Activated gamma-delta T cell treated with anti-CD3 and anti-CD28 coated beads, Interleukin-2, amount 50 U/mL, for 16 hours (primary cell): ENCODE measurements around the gene SLFN12.
"Not testable (repeated sequence)": the region's sequence is repeated elsewhere in the genome, so short reads cannot be mapped to it uniquely, and the experiment has no call there.

Experiments used
- DNase-seq: peaks from one replicate; pipeline ENCODE4 v3.0.0-alpha.2; 2020; ENCODE audit warnings: low read depth

The SLFN12 gene

DNA sequence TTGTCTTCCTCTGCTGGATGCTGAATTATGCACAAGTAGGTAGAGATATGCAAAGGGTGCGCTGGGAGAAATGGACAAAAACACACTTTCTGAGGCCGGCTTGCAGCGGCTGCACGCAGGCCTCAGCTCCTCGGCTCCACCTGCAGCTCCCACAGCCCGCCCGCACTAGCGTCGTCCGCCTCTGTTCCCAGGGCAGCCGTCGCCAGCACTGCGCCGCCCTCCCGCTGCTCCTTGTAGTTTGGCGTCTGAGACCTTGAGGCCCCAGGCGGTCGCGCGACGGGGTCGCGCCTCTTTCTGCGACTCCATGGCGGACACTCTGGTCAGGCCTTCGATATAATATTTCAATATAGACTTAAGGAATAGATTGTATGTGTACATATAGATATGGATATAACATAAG, 24.8 kb downstream of the SLFN12 start:
- no peak for DNase-seq

DNA sequence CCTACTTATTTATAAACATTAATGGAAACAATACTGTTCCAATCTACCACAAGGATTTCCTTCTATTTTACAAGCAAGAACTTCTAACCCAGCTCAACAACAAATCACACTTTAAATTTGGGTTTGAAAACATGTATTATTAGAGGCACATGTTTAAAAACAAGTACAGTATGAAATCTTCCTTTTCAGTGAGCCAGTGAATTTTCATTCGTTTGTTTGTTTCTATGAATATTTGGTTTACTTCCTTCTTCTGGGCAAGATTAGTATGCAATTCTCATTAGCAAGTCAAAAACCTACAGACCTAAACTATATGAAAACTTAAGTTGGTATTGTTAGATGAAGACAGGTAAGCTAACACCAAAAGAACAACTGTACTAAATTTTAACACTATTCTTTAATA, 25.7 kb downstream of the SLFN12 start:
- DNase-seq = no peak

DNA sequence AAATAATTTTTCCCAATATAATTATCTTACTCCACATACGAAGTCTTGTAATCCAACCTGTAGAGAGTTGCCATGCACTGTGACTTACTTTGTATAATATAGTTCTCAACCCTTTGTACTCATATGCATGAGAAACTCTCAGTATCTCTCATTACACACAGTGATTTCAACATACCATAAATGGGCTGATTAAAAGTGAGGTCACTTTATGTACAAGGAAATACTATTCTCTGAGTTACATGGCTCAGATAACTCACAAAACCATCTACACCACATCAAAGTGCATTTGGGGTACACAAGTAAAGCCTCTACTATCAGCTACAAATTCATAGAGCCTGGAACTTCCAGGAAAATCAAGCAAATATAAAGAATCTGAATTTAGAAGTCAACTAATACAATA, 27.9 kb downstream of the SLFN12 start:
- DNase-seq = no peak

DNA sequence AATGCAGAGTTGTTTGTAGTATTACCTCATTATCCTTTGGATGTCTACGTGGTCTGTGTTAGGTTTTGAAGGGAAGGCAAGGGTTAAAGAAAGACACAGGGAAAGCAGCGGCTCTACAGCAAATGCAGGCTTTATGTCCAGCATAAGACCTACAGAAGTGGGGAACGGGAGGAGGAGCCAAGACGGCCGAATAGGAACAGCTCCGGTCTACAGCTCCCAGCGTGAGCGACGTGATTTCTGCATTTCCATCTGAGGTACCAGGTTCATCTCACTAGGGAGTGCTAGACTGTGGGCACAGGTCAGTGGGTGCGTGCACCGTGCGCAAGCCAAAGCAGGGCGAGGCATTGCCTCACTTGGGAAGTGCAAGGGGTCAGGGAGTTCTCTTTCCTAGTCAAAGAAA, 38.5 kb downstream of the SLFN12 start:
- DNase-seq = not testable (repeated sequence)

- DNase-seq = no peak
Observed at GRCh38 chr17:35390663-35391062, 41.6 kb downstream of the SLFN12 start.

DNA sequence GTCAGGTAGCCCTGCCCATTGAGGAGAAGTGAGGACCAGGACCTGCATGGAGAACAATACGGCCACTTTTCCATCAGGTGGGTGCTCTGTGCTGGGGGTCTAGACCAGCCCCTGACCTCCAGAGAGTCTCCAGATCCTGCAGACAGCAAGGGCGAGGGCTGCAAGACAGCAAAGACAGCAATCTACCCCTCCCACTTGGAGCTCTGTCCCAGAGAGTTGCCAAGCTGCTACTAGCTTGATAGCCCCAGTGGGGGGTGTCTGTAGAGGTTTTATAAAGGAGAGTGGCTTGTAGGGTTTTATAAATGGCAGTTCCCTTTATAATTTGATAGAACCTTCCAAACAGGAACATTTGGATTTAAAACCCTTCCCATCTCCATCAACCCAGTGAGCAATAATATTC, 42.1 kb downstream of the SLFN12 start:
- no peak for DNase-seq

DNA sequence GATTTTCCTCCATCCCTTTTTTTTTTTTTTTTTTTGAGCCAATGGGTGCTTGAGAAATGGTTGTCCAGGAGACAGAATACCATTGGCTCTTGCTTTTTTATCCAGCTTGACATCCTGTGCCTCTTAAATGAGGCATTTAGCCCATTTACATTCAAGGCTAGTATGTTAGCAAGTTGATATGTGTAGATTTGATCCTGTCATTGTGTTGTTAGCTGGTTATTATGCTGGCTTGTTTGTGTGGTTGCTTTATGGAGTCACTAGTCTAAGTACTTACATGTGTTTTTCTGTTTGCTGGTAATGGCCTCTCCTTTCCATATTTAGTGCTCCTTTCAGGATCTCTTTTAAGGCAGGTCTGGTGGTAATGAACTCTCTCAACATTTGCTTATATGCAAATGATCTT, 44.8 kb downstream of the SLFN12 start:
- no peak for DNase-seq

- DNase-seq = no peak
Observed at GRCh38 chr17:35377706-35378105, 54.6 kb downstream of the SLFN12 start.

- DNase-seq = no peak
Observed at GRCh38 chr17:35377068-35377467, 55.2 kb downstream of the SLFN12 start.

GRCh38 chr17:35376245-35376644, 56.1 kb downstream of the SLFN12 start:
- DNase-seq = no peak

DNA sequence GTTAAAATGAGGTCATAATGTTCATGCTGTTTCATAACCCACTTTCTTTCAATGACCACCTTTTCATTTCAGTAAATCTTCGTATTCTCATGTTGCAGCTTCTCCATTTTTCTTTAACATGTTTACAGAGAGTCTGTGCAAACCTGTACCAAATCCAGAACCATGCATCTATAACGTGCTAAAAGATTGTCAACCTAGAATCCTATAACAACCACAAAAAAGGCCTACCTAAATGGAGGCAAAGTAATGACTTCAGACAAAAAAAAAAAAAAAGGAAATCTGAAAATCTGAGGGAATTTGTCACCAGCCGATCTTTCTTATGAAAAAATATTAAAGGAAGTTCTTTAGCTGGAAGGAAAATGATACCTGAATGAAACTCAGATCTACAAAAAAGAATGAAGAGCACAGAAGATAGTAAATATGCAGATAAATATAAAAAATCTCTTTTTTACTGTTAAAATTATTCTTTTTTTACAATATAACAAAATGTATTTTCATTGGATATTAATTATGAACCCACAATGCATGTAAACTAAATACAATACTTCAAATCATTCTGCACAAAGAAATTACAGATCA, 57.4 kb downstream of the SLFN12 start:
- DNase-seq = no peak

DNA sequence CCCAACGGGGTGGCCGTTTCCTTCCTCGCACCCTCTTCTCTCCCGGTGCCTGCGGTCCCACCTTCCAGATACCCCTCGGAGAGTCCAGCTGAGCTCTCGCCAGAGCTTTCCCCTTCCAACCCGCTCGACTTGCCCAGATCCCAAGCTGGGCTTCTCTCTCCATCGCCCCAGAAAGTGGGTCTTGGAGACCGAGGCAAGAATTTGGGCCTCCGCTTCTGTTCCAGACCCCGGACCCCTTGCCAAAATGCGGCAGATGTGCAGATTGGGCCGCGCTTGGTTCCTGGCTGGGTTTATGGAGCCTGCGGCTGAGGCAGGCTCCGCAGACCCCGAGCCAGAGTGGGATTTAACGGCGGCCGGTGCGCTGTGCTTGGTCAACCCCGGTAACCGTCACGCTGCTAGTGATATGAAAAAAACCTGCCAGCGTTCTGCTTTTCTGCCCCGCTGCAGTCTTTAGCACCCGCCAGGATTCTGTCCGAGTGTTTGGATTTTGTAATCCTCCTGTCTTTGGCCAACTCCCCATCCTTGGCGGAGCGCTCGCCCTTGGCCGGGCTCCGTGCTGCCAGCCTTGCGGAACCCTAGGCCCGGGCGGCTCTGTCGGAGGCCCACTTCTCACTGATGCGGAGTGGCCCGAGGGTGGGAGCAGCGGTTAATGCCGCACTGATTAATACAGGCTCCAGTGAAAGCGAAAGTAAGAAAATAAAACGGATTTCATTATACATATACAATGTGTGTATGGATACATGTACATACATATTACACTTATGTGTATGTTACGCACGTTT, 58.1 kb downstream of the SLFN12 start:
- DNase-seq = peak; percentile 7

DNA sequence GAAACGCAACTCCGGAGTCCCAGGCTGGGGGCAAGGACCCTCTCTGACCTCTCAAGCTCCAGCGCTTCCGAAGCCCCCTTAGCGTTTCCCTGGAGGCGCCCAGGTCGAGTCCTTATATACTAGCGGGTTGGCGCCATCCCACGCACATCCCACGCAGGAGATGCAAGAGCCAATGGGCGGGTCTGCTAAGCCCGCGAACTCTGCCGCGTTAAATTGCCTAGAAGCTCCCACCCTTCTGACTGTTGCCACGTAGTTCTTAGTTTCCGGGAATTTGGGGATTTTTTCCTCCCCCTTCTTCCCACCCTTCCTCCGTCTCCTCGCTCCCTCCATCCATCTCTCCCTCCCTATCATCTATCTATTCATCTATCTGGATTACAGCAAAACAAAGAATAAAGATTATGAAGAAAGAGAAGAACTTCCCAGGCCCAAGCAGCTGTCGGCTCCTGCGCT, 58.7 kb downstream of the SLFN12 start, which contains the start of gene SLFN11:
TSS of gene SLFN11 (minus strand) at position 88 of the 450 bp plus-strand sequence. CDS start 9,814 bp downstream, outside the sequence.
- peak; percentile 78 for DNase-seq

DNA sequence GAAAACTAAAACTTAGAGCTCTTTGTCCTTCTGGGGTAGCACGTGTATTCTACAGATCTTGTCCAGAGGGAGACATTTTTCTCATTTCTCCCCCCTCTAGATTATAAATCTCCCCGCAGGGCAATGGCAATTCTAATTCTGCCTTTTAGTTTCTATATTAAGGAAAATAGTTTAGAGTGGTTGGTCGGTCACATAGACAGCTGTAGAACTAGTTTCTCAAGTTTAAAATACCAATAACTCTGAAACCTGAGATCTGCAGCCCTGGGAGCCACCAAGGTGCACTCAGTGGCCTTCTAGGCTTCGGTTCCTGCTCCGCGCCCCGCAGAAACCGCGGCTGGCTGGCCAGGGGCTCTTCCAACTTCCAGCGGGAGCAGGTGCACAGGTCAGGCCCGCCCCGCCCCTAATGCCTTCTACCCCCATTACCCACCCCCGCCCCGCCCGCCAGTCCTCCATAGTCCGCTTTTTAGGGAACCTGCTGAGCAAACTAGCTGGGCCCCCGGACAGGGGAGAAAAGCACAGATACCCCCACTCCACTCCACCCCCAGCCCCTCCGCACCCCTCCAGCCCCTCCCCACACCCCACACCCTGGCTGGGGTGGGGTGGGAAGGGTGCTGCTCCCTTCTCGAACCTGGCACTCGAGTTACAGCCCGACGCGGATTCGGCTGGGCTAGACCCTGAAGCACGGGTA, 59.3 kb downstream of the SLFN12 start:
- no peak for DNase-seq

DNA sequence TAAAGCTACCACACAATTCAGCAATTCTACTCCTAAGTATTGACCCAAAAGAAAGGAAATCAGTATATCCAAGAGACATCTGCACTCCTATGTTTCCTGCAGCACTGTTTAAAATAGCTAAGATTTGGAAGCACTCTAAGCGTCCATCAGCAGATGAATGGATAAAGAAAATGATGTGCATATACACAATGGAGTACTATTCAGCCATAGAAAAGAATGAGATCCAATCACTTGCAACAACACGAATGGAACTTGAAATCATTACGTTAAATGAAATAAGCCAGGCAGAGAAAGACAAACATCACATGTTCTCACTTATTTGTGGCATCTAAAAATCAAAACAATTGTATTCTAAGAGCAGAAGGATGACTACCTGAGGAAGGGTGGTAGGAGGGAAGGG, 60.4 kb downstream of the SLFN12 start:
- DNase-seq = no peak

- DNase-seq = peak; percentile 0
Observed at GRCh38 chr17:35368081-35368830, 64.0 kb downstream of the SLFN12 start.

DNA sequence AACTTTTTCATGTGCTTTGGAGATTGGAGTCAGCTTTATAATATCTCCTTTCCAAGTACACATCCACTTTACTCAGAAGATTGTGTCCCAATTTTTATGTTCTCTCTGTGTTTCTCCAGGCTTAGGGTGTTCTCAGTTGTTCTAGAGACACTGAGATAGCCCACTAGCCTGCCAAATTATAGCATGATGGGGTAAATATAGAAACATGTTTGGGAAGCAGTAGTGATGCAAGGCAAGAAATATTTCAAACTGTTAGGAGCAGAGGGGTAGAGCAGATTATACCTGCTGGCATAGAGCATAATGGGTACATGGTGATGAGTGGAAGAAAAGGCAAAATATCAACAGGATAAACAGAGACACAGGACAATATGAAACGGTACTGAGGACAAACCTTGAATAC, 71.3 kb downstream of the SLFN12 start:
- no peak for DNase-seq
